ENCODE results near the gene GRIK3. TPM values are rescaled to one million over a fixed set of nuclear protein-coding genes. Genes with fewer than 3 reads are reported as not detected.

The GRIK3 gene
- total and polyA plus RNA-seq, 2 experiments from 2014 or later = 0.09 TPM; not detected in 1

DNA sequence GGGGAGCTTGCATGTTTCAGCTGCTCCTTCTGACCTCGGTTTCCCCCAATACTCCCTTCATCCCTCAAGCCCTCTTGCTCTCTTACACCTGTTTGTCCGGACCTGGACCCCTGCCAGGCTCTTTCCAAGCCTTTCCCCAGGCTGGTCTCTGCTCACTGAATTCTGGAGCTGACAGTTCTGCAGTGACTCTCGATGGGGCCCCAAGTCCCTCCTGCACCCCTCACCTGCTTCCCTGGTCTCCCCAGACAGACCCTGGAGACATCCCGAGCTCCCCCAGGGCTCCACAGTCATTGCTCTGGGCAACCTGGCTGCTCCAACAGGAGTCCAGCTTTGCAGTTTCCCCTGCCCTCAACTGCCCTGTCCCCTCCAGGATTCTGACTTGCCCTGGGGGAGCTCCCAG is 198.6 kb downstream of the GRIK3 start:
- Histone ChIP-seq H3K27me3 (no peaks in the 10 kb centered on the region), H3K27ac (no peak overlapping the region), H3K36me3 (no peaks in the 10 kb centered on the region), H3K9me3 (ENCODE audit: low read depth) (no peaks in the 10 kb centered on the region), H3K4me3 (no peak overlapping the region), H3K4me1 (ENCODE audit: low read depth) (no peaks in the 10 kb centered on the region)
- TF ChIP-seq, protein P1, sequence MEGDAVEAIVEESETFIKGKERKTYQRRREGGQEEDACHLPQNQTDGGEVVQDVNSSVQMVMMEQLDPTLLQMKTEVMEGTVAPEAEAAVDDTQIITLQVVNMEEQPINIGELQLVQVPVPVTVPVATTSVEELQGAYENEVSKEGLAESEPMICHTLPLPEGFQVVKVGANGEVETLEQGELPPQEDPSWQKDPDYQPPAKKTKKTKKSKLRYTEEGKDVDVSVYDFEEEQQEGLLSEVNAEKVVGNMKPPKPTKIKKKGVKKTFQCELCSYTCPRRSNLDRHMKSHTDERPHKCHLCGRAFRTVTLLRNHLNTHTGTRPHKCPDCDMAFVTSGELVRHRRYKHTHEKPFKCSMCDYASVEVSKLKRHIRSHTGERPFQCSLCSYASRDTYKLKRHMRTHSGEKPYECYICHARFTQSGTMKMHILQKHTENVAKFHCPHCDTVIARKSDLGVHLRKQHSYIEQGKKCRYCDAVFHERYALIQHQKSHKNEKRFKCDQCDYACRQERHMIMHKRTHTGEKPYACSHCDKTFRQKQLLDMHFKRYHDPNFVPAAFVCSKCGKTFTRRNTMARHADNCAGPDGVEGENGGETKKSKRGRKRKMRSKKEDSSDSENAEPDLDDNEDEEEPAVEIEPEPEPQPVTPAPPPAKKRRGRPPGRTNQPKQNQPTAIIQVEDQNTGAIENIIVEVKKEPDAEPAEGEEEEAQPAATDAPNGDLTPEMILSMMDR (IDR thresholded peaks at IDR 0.05; ENCODE audit: low read depth, low read length) = no peak
- DNase-seq (ENCODE audit: low read depth in 1 of 2, low spot score in 1 of 2) = no peak

DNA sequence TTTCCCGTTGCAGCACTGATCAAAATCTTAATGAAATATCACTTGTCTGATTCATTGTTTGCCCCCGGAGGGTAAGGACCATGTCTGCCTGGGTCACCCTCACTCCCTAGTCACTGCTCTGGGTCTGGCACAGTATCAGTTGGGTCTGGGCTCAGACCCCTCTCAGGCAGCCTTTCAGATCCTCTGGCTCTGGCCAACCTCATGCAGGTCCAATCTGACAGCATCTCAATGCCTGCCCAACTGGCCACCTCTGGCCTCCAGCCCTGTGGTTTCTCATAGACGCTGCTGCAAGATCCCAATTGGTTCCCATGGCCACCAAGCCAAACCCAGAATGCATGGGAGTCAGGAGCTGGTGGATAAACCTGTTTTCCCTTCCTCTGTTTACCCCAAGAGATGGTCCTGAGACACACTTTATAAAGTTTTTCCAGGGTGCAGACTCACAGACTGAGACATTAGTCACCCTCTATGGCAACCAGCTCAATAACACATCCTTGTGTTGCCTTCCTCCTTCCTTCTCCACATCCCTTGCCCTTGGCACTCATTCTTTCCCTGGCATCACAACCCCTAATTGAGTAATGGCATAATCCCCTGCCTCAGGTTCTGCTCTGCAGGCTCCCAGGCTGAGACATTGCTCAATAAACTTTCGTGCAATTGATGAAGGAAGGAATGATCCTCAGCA is 199.2 kb downstream of the GRIK3 start:
- TF ChIP-seq, protein P1 (IDR thresholded peaks at IDR 0.05; ENCODE audit: low read depth, low read length) = no peak
- no peak overlapping the region for H3K27ac ChIP-seq
- no peaks in the 10 kb centered on the region for H3K36me3 ChIP-seq
- no peaks in the 10 kb centered on the region for H3K27me3 ChIP-seq
- H3K4me1 ChIP-seq (ENCODE audit: low read depth) = no peaks in the 10 kb centered on the region
- DNase-seq (ENCODE audit: low read depth in 1 of 2, low spot score in 1 of 2) = no peak
- H3K9me3 ChIP-seq (ENCODE audit: low read depth) = no peaks in the 10 kb centered on the region
- H3K4me3 ChIP-seq = no peak overlapping the region

DNA sequence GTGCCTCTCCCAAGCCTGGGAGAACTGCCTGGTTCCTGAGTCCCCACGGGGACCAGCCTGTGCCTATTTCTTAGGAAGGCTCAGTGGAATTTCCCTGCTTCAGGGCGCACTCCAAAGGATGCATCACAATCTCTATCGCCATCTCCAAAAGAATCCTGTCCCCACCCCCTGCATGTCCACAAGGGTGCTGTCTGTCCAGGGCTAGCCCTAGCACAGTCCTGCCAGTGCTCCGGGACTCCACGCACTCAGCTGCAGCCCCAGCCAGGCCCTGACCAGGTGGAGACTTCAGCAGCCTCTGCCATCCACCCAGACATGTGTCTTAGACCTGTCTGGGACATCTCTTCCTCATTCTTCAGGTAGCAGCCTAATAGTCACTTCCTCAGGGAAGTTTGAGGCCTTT is 199.7 kb downstream of the GRIK3 start:
- H3K36me3 ChIP-seq = no peaks in the 10 kb centered on the region
- TF ChIP-seq, protein P1 (IDR thresholded peaks at IDR 0.05; ENCODE audit: low read depth, low read length) = no peak
- no peaks in the 10 kb centered on the region for H3K27me3 ChIP-seq
- H3K9me3 ChIP-seq (ENCODE audit: low read depth) = no peaks in the 10 kb centered on the region
- H3K27ac ChIP-seq = no peak overlapping the region
- DNase-seq (ENCODE audit: low read depth in 1 of 2, low spot score in 1 of 2) = no peak
- H3K4me3 ChIP-seq = no peak overlapping the region
- no peaks in the 10 kb centered on the region for H3K4me1 ChIP-seq (ENCODE audit: low read depth)

DNA sequence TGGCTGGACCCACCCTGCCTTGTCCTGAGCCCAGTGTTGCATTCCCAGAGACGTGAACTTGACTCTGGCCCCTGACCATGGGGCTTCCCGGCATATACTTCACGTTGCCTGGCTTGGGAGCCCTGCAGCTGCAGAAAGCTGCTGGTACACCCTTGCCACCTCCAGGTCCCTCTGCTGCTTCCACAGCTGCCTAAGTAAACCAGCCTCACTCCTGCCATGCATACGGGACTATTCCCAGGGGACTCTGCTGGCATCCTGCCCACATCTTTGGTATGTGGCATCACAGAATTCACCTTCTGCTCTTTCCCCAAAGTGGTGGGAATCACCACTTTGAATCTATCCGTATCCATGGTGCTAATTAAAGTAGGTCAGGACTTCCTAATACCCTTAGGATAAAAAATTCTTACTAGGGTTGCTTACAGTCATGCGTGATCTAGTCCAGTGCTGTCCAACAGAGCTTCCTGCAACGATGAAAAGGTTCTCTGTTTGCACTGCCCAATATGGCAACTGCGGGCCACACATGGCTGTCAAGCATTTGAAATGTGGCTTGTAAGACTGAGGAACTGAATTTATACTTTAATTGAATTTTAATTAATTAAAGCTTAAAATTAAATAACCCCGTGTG is 203.0 kb downstream of the GRIK3 start:
- H3K4me3 ChIP-seq = no peak overlapping the region
- TF ChIP-seq, protein P1 (IDR thresholded peaks at IDR 0.05; ENCODE audit: low read depth, low read length) = no peak
- H3K27me3 ChIP-seq = no peaks in the 10 kb centered on the region
- H3K36me3 ChIP-seq = no peaks in the 10 kb centered on the region
- no peaks in the 10 kb centered on the region for H3K9me3 ChIP-seq (ENCODE audit: low read depth)
- no peak overlapping the region for H3K27ac ChIP-seq
- no peak for DNase-seq (ENCODE audit: low read depth in 1 of 2, low spot score in 1 of 2)
- H3K4me1 ChIP-seq (ENCODE audit: low read depth) = no peaks in the 10 kb centered on the region

DNA sequence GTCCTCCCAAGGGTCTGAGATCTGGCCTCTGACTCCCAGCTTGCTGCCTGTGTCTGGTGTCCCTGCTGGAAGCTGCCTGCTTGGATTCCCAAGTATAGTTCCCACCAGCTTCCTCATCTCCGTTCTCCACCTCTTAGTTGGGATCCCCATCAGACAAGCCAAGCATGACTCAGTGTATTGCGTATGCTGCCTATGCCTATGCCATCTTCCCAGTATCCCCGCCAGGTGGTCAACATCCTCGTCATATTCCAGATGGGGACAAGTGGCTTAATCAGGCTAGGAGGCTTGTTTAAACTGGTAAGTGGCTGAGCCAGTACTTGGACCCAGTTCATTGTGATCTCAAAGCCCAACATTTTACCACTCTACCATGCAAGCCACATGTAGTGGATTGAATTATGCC is 204.4 kb downstream of the GRIK3 start:
- Histone ChIP-seq H3K27ac (no peak overlapping the region), H3K4me1 (ENCODE audit: low read depth) (no peaks in the 10 kb centered on the region), H3K36me3 (no peaks in the 10 kb centered on the region), H3K27me3 (no peaks in the 10 kb centered on the region), H3K9me3 (ENCODE audit: low read depth) (no peaks in the 10 kb centered on the region), H3K4me3 (no peak overlapping the region)
- no peak for DNase-seq (ENCODE audit: low read depth in 1 of 2, low spot score in 1 of 2)
- TF ChIP-seq, protein P1 (IDR thresholded peaks at IDR 0.05; ENCODE audit: low read depth, low read length) = no peak
